Measurements from ENCODE around the gene TACSTD2. TPM values are rescaled to one million over a fixed set of nuclear protein-coding genes. Genes with fewer than 3 reads are reported as not detected.
"Not testable (repeated sequence)": the region's sequence is repeated elsewhere in the genome, so short reads cannot be mapped to it uniquely, and the experiment has no call there.

Gene TACSTD2
- total and polyA plus RNA-seq, 3 experiments from 2014 or later, result not detected

DNA sequence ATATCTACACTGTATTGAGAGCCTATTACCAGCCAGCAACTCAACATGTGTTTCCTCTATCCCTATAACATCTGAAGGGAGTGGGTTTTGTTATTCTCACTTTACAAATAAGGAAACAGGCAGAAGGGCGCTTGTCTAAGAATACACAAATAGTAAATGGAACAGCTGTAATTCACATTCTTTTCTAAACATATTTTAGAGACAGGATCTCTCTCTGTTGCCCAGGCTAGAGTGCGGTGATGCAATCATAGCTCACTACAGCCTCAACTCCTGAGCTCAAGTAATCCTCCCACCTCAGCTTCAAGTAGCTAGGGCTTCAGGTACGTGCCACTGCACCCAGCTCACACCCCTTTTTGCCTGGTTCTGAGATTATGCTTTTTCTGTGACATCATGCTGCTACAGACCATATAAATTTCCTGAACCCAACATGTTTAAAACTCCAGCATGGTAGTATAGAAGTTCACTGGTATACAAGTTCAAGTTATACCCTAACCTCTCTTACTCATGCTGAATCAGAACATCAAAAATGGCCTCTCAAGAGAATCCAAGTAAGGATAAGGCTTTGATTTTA, 8.6 kb upstream of the TACSTD2 start:
- no peak overlapping the region for H3K27ac ChIP-seq (ENCODE audit: low read depth, low read length)
- no peaks in the 10 kb centered on the region for H3K4me1 ChIP-seq (ENCODE audit: insufficient read depth, low read length)
- ChIA-PET POLR2A (no interaction called here), CTCF (no interaction called here)
- H3K27me3 ChIP-seq (ENCODE audit: insufficient read depth, low read length, poor library complexity, severe bottlenecking), result no peaks in the 10 kb centered on the region
- no peaks in the 10 kb centered on the region for H3K36me3 ChIP-seq (ENCODE audit: insufficient read depth, low read length)
- no peak overlapping the region for H3K27ac Mint-ChIP-seq
- no peak overlapping the region for H3K4me3 ChIP-seq (ENCODE audit: low read length)
- no peak overlapping the region for H3K4me3 Mint-ChIP-seq
- H3K4me1 Mint-ChIP-seq, result no peaks in the 10 kb centered on the region
- peaks cover 16 to 64% of the 10 kb centered on the region in 2 donors for H3K27me3 Mint-ChIP-seq
- DNase-seq, result no peak
- H3K9me3 Mint-ChIP-seq, result peaks cover 0 to 4% (median 0%) of the 10 kb centered on the region in 5 donors
- H3K9me3 ChIP-seq (ENCODE audit: low read length), result no peaks in the 10 kb centered on the region
- H3K36me3 Mint-ChIP-seq, result no peaks in the 10 kb centered on the region

DNA sequence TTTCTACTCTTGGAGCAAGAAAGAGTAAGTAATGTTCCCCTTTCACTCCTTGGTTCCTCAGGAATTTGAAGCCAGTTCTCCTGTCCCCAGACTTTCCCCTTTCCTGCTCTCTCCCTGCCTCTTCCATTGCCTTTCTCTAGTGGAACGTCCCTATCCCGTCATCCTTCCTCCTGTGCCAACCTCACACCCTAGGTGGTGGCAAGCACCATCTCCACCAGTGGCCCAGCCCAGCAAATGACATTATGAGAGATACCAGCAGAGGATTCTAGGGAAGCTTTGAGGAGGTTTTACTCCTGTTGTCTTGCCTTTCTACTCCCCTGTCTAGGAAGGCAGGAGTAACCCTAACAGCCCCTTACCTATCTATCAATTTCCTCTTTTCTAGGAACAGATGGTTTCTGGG, 8.1 kb upstream of the TACSTD2 start:
- peaks cover 17 to 61% of the 10 kb centered on the region in 2 donors for H3K27me3 Mint-ChIP-seq

DNA sequence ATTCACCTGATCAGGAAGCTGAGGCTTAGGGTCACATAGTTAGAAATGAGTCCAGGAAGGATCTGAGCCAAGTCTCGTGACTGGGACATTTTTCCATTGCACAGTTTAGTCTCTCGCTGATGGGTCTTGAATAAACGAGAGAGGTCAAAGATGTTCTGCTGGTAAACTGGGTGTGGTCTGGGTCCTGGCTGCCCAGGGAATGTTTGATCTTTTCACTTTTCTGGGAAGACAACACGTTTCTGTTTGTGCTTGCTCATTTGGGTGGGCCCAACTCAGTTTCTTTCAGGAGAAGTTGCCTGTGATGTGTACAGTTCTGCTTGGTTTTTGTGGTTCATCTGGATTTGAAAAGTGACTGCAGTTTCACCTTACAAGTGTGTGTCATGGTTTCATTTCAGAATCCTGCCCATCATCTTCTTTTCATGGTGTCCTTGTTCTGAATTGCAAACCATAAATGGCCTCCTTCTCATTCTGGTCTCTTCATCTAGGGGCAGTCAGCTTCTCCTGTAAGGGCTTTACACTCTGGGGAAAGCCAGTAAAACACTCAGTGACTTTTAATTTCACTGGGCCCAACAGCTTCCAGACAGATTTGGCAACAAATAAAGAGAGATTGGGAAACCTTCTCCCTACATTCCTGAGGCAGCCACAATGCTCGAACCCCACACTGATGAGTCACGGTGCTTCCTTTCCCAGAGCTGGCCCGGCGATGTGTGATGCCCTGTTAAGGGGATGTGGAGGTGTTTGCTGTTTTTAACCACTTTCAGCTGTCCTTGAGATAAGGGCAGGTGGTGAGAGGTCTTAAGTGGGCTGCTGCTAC, 7.2 kb upstream of the TACSTD2 start:
- Mint-ChIP-seq H3K4me3 (no peak overlapping the region), H3K27me3 (peaks cover 22 to 65% of the 10 kb centered on the region in 2 donors), H3K9me3 (peaks cover 0 to 4% (median 0%) of the 10 kb centered on the region in 5 donors), H3K4me1 (no peaks in the 10 kb centered on the region), H3K36me3 (peaks cover 0 to 4% (median 0%) of the 10 kb centered on the region in 3 donors), H3K27ac (no peak overlapping the region)
- no peak overlapping the region for H3K27ac ChIP-seq (ENCODE audit: low read depth, low read length)
- no peaks in the 10 kb centered on the region for H3K36me3 ChIP-seq (ENCODE audit: insufficient read depth, low read length)
- no peaks in the 10 kb centered on the region for H3K4me1 ChIP-seq (ENCODE audit: insufficient read depth, low read length)
- H3K4me3 ChIP-seq (ENCODE audit: low read length), result no peak overlapping the region
- ChIA-PET CTCF (no interaction called here), POLR2A (no interaction called here)
- no peaks in the 10 kb centered on the region for H3K9me3 ChIP-seq (ENCODE audit: low read length)
- DNase-seq, result no peak
- H3K27me3 ChIP-seq (ENCODE audit: insufficient read depth, low read length, poor library complexity, severe bottlenecking), result no peaks in the 10 kb centered on the region

More for the DNA sequence above, 8.1 kb upstream of the TACSTD2 start:
- Mint-ChIP-seq H3K36me3 (no peaks in the 10 kb centered on the region), H3K27ac (no peak overlapping the region), H3K9me3 (peaks cover 0 to 4% (median 0%) of the 10 kb centered on the region in 5 donors), H3K4me1 (no peaks in the 10 kb centered on the region), H3K4me3 (no peak overlapping the region)
- DNase-seq, result no peak
- Histone ChIP-seq H3K9me3 (ENCODE audit: low read length) (no peaks in the 10 kb centered on the region), H3K4me1 (ENCODE audit: insufficient read depth, low read length) (no peaks in the 10 kb centered on the region), H3K27ac (ENCODE audit: low read depth, low read length) (no peak overlapping the region), H3K4me3 (ENCODE audit: low read length) (no peak overlapping the region), H3K27me3 (ENCODE audit: insufficient read depth, low read length, poor library complexity, severe bottlenecking) (no peaks in the 10 kb centered on the region), H3K36me3 (ENCODE audit: insufficient read depth, low read length) (no peaks in the 10 kb centered on the region)
- POLR2A ChIA-PET, result no interaction called here
- CTCF ChIA-PET, result no interaction called here

GRCh38 chr1:58583496-58583895, 6.4 kb upstream of the TACSTD2 start:
- CTCF ChIA-PET, result no interaction called here
- peaks cover 24 to 63% of the 10 kb centered on the region in 2 donors for H3K27me3 Mint-ChIP-seq
- peaks cover 0 to 5% (median 0%) of the 10 kb centered on the region in 3 donors for H3K36me3 Mint-ChIP-seq

DNA sequence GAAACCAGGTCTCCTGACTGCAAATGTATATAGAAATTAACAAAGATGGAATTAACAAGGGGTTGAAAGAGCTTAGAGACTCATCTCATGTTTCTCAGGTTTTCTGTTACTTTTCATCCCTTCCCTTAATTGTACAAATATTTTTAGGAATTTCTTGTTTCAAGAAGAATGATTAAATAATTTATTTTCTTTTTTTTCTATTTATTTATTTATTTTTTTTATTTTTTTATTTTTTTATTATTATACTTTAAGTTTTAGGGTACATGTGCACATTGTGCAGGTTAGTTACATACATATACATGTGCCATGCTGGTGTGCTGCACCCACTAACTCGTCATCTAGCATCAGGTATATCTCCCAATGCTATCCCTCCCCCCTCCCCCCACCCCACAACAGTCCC, 5.1 kb upstream of the TACSTD2 start:
- H3K9me3 ChIP-seq (ENCODE audit: low read length); H3K27ac Mint-ChIP-seq; DNase-seq; H3K27ac ChIP-seq (ENCODE audit: low read depth, low read length); H3K36me3 Mint-ChIP-seq; H3K36me3 ChIP-seq (ENCODE audit: insufficient read depth, low read length); POLR2A ChIA-PET; H3K4me1 ChIP-seq (ENCODE audit: insufficient read depth, low read length); CTCF ChIA-PET; H3K27me3 ChIP-seq (ENCODE audit: insufficient read depth, low read length, poor library complexity, severe bottlenecking); H3K4me3 ChIP-seq (ENCODE audit: low read length); H3K4me3 Mint-ChIP-seq: not testable (repeated sequence)
- H3K9me3 Mint-ChIP-seq, result peaks cover 0 to 11% (median 0%) of the 10 kb centered on the region in 5 donors
- H3K4me1 Mint-ChIP-seq, result peaks cover 4 to 11% (median 6%) of the 10 kb centered on the region in 3 donors
- peaks cover 24 to 68% of the 10 kb centered on the region in 2 donors for H3K27me3 Mint-ChIP-seq

More at GRCh38 chr1:58583496-58583895, 6.4 kb upstream of the TACSTD2 start:
- H3K4me1 Mint-ChIP-seq, result no peaks in the 10 kb centered on the region
- H3K4me3 ChIP-seq (ENCODE audit: low read length), result no peak overlapping the region
- no peaks in the 10 kb centered on the region for H3K36me3 ChIP-seq (ENCODE audit: insufficient read depth, low read length)
- no peak overlapping the region for H3K27ac Mint-ChIP-seq
- DNase-seq, result no peak
- no peaks in the 10 kb centered on the region for H3K27me3 ChIP-seq (ENCODE audit: insufficient read depth, low read length, poor library complexity, severe bottlenecking)
- H3K27ac ChIP-seq (ENCODE audit: low read depth, low read length), result no peak overlapping the region
- H3K4me3 Mint-ChIP-seq, result no peak overlapping the region
- H3K4me1 ChIP-seq (ENCODE audit: insufficient read depth, low read length), result no peaks in the 10 kb centered on the region
- no peaks in the 10 kb centered on the region for H3K9me3 ChIP-seq (ENCODE audit: low read length)
- peaks cover 0 to 5% (median 0%) of the 10 kb centered on the region in 5 donors for H3K9me3 Mint-ChIP-seq
- POLR2A ChIA-PET, result no interaction called here

- Histone ChIP-seq H3K9me3 (ENCODE audit: low read length) (no peaks in the 10 kb centered on the region), H3K4me1 (ENCODE audit: insufficient read depth, low read length) (no peaks in the 10 kb centered on the region), H3K36me3 (ENCODE audit: insufficient read depth, low read length) (no peaks in the 10 kb centered on the region), H3K27me3 (ENCODE audit: insufficient read depth, low read length, poor library complexity, severe bottlenecking) (peaks cover 6% of the 10 kb centered on the region), H3K4me3 (ENCODE audit: low read length) (no peak overlapping the region), H3K27ac (ENCODE audit: low read depth, low read length) (no peak overlapping the region)
- ChIA-PET POLR2A (no interaction called here), CTCF (no interaction called here)
- DNase-seq, result no peak
- Mint-ChIP-seq H3K4me3 (no peak overlapping the region), H3K27me3 (peaks cover 25 to 64% of the 10 kb centered on the region in 2 donors), H3K36me3 (peaks cover 0 to 5% (median 0%) of the 10 kb centered on the region in 3 donors), H3K4me1 (peaks cover 4 to 11% (median 6%) of the 10 kb centered on the region in 3 donors), H3K9me3 (peaks cover 0 to 11% (median 0%) of the 10 kb centered on the region in 5 donors), H3K27ac (no peak overlapping the region)
Measured at GRCh38 chr1:58581641-58582040, 4.6 kb upstream of the TACSTD2 start.

DNA sequence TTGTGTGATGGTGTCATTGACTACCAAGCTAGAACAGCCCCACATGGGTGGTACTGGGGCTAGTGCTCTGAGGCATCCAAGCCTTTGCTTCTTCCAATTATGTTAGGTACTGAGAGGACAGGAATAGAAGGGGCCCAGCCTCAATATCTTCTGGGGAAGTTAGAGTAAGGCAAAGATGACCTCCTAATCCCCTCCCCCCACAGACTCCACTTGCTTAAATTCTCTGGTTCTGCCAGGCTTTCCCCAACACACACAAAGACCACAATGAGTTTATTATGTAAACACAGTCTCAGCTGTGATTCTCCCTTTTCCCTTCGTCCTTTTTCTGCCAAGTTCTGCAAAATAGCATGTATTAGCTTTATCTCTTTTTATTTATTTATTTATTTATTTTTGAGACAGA, 3.1 kb upstream of the TACSTD2 start:
- Histone ChIP-seq H3K36me3 (ENCODE audit: insufficient read depth, low read length) (no peaks in the 10 kb centered on the region), H3K27ac (ENCODE audit: low read depth, low read length) (no peak overlapping the region), H3K9me3 (ENCODE audit: low read length) (no peaks in the 10 kb centered on the region), H3K27me3 (ENCODE audit: insufficient read depth, low read length, poor library complexity, severe bottlenecking) (peaks cover 13% of the 10 kb centered on the region), H3K4me1 (ENCODE audit: insufficient read depth, low read length) (no peaks in the 10 kb centered on the region), H3K4me3 (ENCODE audit: low read length) (no peak overlapping the region)
- H3K27ac Mint-ChIP-seq, result no peak overlapping the region
- H3K4me3 Mint-ChIP-seq, result no peak overlapping the region
- H3K27me3 Mint-ChIP-seq, result peaks cover 31 to 68% of the 10 kb centered on the region in 2 donors
- ChIA-PET CTCF (no interaction called here), POLR2A (no interaction called here)
- peaks cover 0 to 11% (median 0%) of the 10 kb centered on the region in 5 donors for H3K9me3 Mint-ChIP-seq
- no peak for DNase-seq
- H3K36me3 Mint-ChIP-seq, result peaks cover 0 to 5% (median 0%) of the 10 kb centered on the region in 3 donors
- peaks cover 7 to 23% (median 16%) of the 10 kb centered on the region in 3 donors for H3K4me1 Mint-ChIP-seq

DNA sequence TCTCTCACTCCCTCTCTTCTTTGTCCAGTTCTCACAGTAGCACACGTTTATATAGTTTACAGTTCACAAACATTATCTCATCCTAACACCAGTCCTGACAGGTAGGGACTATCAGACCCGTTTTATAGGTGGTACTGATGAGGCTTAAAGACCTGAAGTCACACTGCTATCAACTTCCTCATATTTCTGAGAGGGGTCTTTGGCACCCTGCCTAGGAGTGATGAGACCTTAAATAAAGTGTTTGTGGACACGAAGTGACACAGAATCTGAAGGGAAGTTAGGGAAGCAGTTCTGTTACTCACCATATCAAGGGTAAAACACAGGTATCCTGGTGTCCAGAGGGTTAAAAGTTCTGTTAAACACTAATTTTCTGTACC, 590 bp upstream of the TACSTD2 start:
- no peaks in the 10 kb centered on the region for H3K36me3 ChIP-seq (ENCODE audit: insufficient read depth, low read length)
- H3K27me3 ChIP-seq (ENCODE audit: insufficient read depth, low read length, poor library complexity, severe bottlenecking), result peaks cover 16% of the 10 kb centered on the region
- no peak overlapping the region for H3K27ac ChIP-seq (ENCODE audit: low read depth, low read length)
- Mint-ChIP-seq H3K4me1 (peaks cover 13 to 35% (median 29%) of the 10 kb centered on the region in 3 donors), H3K4me3 (peak overlapping the region in 6 of 7 donors; percentile 0 to 57 (median 10)), H3K27me3 (peaks cover 29 to 67% of the 10 kb centered on the region in 2 donors), H3K27ac (peak overlapping the region in 1 of 8 donors; percentile 11), H3K9me3 (peaks cover 0 to 9% (median 0%) of the 10 kb centered on the region in 5 donors), H3K36me3 (peaks cover 0 to 5% (median 0%) of the 10 kb centered on the region in 3 donors)
- ChIA-PET POLR2A (no interaction called here), CTCF (no interaction called here)
- DNase-seq, result no peak
- no peaks in the 10 kb centered on the region for H3K9me3 ChIP-seq (ENCODE audit: low read length)
- peaks cover 6% of the 10 kb centered on the region for H3K4me1 ChIP-seq (ENCODE audit: insufficient read depth, low read length)
- no peak overlapping the region for H3K4me3 ChIP-seq (ENCODE audit: low read length)
